ES-I3 (cell line): Measurements from ENCODE around the gene LLGL1.

Experiments
- H3K36me3 ChIP-seq: 2 replicates; pipeline ENCODE4 v1.6.1; 2013; ENCODE audit warnings: mild to moderate bottlenecking, low read length, control low read depth, moderate library complexity; ENCODE audit not compliant: insufficient read depth
- H3K4me1 ChIP-seq: 2 replicates; pipeline ENCODE4 v1.6.1; 2013; ENCODE audit warnings: mild to moderate bottlenecking, control low read depth, low read length; ENCODE audit not compliant: insufficient read depth
- H3K9ac ChIP-seq: 2 replicates; pipeline ENCODE4 v1.6.1; 2013; ENCODE audit warnings: low read depth, mild to moderate bottlenecking, low read length, moderate library complexity
- H3K9me3 ChIP-seq: 2 replicates; pipeline ENCODE4 v1.6.1; 2013; ENCODE audit warnings: mild to moderate bottlenecking, low read length, moderate library complexity; ENCODE audit not compliant: control insufficient read depth, insufficient read depth

The LLGL1 gene

GRCh38 chr17:18225121-18225641 is at the start of gene LLGL1:
LLGL1 (plus strand) TSS chr17:18225635; CDS start chr17:18225683, 48 bp downstream.
- H3K4me1 ChIP-seq: peaks cover 6% of the 10 kb centered on the region
- H3K36me3 ChIP-seq: no peaks in the 10 kb centered on the region
- H3K9me3 ChIP-seq: no peaks in the 10 kb centered on the region
- H3K9ac ChIP-seq: peak within 1 kb of the TSS; percentile 99

DNA sequence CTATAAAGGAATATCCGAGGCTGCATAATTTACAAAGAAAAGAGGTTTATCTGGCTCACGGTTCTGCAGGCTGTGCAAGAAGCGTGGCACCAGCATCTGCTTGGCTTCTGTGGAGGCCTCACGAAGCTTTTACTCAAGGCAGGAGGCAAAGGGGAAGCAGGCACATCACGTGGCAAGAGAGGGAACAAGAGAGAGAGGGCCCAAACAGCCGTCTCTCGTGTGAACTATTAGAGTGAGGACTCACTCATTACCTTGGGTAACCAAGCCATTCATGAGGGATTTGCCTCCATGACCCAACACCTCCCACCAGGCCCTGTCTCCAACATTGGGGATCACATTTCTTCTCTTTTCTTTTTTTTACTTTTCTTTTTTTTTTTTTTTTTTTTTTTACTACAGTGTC is 49.3 kb upstream of the LLGL1 start:
- no peak overlapping the region for H3K9ac ChIP-seq
- no peaks in the 10 kb centered on the region for H3K36me3 ChIP-seq
- H3K4me1 ChIP-seq: no peaks in the 10 kb centered on the region
- H3K9me3 ChIP-seq: no peaks in the 10 kb centered on the region

DNA sequence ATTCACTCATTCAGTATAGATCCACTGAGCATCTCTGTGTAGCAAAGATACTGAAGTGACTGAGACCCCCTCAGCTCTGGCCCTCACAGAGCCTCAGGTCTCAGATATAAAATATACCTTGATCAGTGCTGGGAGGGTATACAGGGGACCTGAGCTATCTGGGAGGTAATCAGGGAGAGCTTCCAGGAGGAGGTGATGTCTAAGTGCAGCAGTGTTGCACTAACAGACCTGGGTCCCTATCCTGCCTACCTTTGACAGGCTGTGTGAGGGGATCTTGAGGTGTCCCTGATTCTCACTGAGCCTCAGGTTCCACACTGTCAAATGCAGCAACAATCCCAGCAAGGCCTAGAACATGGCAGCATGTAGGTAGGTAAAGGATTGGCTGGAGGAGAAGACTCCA is 48.3 kb upstream of the LLGL1 start:
- Histone ChIP-seq H3K9ac (no peak overlapping the region), H3K4me1 (no peaks in the 10 kb centered on the region; the same call in 1 of the 2 replicates), H3K9me3 (no peaks in the 10 kb centered on the region), H3K36me3 (no peaks in the 10 kb centered on the region)

DNA sequence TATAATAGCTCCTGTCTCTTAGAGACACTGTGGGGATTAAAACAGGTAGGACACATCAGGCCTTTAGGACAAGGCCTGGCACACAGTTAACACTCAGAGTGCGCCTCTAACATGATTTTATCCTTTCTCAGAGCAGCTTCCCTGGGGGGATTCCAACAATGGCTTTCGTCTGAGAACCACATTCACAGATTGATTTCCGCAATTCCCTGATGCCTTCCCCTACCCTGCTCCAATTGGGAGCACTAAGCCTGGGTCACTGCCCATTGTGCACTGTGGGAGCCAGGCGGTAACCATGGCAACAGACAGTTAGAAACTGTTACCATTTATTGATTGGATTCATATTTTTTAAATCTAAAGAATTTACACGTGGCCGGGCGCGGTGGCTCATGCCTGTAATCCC is 47.7 kb upstream of the LLGL1 start:
- no peak overlapping the region for H3K9ac ChIP-seq
- no peaks in the 10 kb centered on the region for H3K9me3 ChIP-seq
- no peaks in the 10 kb centered on the region; the same call in 1 of the 2 replicates for H3K4me1 ChIP-seq
- no peaks in the 10 kb centered on the region for H3K36me3 ChIP-seq

DNA sequence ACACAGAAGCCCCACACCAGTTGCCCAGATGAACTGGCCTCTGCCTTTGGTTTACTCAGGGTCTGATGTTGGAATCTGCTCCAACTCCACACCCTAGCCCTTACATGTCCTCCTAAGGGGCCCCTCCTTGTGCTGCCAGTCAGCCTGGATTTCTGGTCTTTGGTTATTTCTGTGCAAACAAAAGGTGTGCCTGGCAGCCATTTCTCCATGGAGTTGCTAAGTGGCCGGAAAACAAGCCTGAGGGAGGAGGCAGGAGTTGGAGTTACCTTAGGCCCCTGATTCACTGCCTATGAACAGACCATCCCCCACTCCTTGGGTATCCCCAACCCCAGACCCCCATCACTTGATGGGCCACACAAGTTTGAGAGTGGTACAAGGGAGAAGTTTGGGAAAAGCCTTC is 46.2 kb upstream of the LLGL1 start:
- Histone ChIP-seq H3K4me1 (no peaks in the 10 kb centered on the region; the same call in 1 of the 2 replicates), H3K9ac (no peak overlapping the region), H3K9me3 (no peaks in the 10 kb centered on the region), H3K36me3 (no peaks in the 10 kb centered on the region)

DNA sequence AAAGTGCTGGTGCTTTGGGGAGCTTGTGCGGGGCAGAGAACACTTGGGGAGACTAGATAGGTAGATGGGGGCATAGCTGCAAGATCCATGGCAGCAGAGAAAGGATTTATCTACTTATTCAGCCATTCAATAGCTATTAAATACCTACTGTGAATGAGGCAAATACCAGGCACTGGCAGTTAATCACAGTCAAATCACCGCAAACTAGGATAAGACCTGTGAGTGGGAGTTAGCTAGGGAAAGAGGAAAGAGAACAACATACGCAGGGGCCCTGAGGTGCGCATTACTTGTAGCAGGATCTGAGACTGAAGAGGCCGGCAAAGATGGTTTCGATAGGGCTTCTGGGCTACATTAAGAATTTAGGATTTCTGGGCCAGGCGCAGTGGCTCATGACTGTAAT is 45.6 kb upstream of the LLGL1 start:
- no peaks in the 10 kb centered on the region for H3K36me3 ChIP-seq
- H3K4me1 ChIP-seq: no peaks in the 10 kb centered on the region; the same call in 1 of the 2 replicates
- no peaks in the 10 kb centered on the region for H3K9me3 ChIP-seq
- no peak overlapping the region for H3K9ac ChIP-seq

GRCh38 chr17:18181358-18181757 is 44.1 kb upstream of the LLGL1 start:
- Histone ChIP-seq H3K4me1 (peaks cover 9% of the 10 kb centered on the region), H3K9me3 (no peaks in the 10 kb centered on the region), H3K36me3 (no peaks in the 10 kb centered on the region), H3K9ac (no peak overlapping the region)

DNA sequence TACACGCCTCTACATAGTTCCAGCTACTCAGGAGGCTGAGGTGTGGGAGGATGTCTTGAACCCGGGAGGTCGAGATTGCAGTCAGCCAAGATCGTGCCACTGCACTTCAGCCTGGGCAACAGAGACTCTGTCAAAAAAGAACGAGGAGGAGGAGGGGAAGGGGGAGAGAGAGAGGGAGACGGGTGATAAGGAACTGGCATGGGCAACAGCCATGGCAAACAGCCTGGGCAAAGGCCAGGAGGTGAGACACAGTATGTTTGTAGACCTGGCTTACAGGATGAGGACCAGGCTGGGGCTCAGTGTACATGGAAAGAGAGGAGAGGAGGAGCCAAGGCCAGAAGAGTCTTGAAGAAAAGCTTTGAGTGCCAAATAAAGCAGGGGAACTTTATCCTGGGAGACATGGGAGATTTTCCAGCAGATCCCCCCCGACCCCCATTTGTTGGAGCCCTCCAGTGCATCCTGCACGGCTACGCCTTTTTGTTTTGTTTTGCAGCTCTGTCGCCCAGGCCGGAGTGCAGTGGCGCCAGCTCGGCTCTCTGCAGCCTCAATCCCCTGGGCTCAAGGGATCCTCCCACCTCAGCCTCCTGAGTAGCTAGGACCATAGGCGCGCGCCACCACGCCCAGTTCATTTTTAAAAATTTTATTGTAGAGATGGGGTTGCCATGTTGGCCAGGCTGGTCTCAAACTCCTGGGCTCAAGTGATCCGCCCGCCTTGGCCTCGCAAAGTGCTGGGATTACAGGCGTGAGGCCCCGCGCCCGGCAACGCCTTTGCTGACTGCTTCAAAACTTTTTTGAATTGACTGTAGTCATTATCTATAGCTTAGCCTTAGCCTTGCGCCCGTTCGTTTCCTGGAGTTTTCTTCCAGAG is 43.1 kb upstream of the LLGL1 start:
- Histone ChIP-seq H3K36me3 (no peaks in the 10 kb centered on the region), H3K9ac (peak overlapping the region; percentile 80), H3K9me3 (no peaks in the 10 kb centered on the region), H3K4me1 (peaks cover 9% of the 10 kb centered on the region)

- H3K36me3 ChIP-seq: no peaks in the 10 kb centered on the region
- peak overlapping the region; percentile 80 for H3K9ac ChIP-seq
- H3K4me1 ChIP-seq: peaks cover 9% of the 10 kb centered on the region
- H3K9me3 ChIP-seq: no peaks in the 10 kb centered on the region
Observed at GRCh38 chr17:18182978-18183333, 42.5 kb upstream of the LLGL1 start.

DNA sequence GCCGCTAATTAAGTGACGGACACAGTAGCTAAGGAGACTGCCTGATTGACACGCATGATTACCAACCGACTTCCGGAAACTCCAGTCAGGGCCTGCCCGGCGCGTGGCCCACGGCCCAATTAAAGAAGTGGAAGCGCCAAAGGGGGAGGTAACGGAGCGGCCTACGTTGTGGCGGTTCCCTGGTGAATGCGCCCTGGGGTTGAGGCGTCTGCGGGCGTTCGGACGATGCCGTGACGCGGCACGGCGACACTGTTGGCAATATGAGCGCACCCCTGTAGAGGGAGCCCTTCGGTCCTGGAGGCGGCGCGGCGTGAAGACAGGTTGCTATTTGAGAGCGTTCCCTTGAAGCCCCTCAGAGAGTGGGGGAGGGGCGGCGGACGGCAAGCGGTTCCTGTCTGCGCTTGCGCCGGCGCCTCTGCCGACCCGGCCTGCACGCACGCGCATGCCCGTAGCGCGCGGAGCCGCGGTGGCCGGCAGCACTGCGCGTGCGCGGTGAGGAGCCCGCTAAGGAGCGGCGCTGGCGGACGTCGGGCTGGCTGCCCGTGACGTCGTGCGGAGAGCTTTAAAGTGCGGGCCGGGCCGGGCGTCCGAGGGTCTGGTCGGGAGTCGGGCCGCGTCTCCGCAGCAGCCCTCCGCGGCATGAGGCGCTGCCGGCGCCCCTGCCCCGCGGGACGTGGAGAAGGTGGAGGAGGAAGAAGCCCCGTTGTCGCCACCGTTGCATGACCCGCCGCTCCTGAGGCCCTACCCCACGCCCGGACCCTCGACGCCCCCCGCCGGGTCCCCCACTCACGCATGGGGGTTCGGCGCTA is 41.9 kb upstream of the LLGL1 start, which contains the start of gene ALKBH5:
TSS of gene ALKBH5 (plus strand) at position 495 of the 809 bp plus-strand sequence. CDS start 416 bp downstream, outside the sequence.
- peak within 1 kb of the TSS; percentile 80 for H3K9ac ChIP-seq
- H3K4me1 ChIP-seq: peaks cover 9% of the 10 kb centered on the region
- H3K36me3 ChIP-seq: no peaks in the 10 kb centered on the region
- H3K9me3 ChIP-seq: no peaks in the 10 kb centered on the region

GRCh38 chr17:18184143-18185031 is 41.0 kb upstream of the LLGL1 start:
- Histone ChIP-seq H3K9ac (peak overlapping the region; percentile 80), H3K4me1 (peaks cover 9% of the 10 kb centered on the region), H3K36me3 (no peaks in the 10 kb centered on the region), H3K9me3 (no peaks in the 10 kb centered on the region)

DNA sequence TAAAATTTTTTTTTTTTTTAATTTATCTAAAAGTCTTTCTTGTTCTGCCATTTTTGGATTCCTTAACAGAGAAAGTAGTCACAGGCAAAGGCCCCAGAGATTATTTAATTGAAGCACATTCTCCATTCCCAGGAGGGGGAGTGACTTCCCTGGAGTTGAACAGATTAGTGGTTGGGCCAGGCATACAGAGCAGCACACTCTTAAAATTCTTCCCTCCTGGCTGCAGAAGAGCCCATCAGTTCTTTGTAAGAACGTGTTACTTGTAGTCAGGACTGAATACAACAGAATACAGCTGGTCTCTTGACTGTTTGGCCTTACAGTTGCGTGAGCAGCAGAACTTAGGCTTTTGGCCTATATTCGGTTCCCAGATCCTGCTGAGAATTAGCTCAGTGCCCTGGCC is 40.0 kb upstream of the LLGL1 start:
- no peaks in the 10 kb centered on the region for H3K9me3 ChIP-seq
- H3K4me1 ChIP-seq: peaks cover 9% of the 10 kb centered on the region
- H3K9ac ChIP-seq: peak overlapping the region; percentile 80; the same call in 1 of the 2 replicates
- no peaks in the 10 kb centered on the region for H3K36me3 ChIP-seq

GRCh38 chr17:18185832-18186626 is 39.4 kb upstream of the LLGL1 start:
- Histone ChIP-seq H3K4me1 (peaks cover 9% of the 10 kb centered on the region), H3K9ac (peak overlapping the region; percentile 80; the same call in 1 of the 2 replicates), H3K36me3 (no peaks in the 10 kb centered on the region), H3K9me3 (no peaks in the 10 kb centered on the region)
